Esophagus (tissue), 2 donors: ENCODE data around the gene FILIP1. TPM values are rescaled to one million over a fixed set of nuclear protein-coding genes. Genes with fewer than 3 reads are reported as not detected.
"Not testable (repeated sequence)": the region's sequence is repeated elsewhere in the genome, so short reads cannot be mapped to it uniquely, and the experiment has no call there.

ENCODE experiments used
- H3K27ac ChIP-seq, 2 donors: one replicate each; pipeline ENCODE4 v1.5.1; 2013; ENCODE audit warnings: low read depth in 2 of 2, mild to moderate bottlenecking in 2 of 2, inconsistent platforms in 1 of 2, low read length in 1 of 2, moderate library complexity in 1 of 2
- H3K27me3 ChIP-seq, 2 donors: one replicate each; pipeline ENCODE4 v1.6.1; 2013; ENCODE audit warnings: low read length in 2 of 2, control low read depth in 1 of 2, mild to moderate bottlenecking in 1 of 2; ENCODE audit not compliant: insufficient read depth in 2 of 2, control insufficient read depth in 1 of 2
- H3K36me3 ChIP-seq, 2 donors: one replicate each; pipeline ENCODE4 v1.6.1; 2013; ENCODE audit warnings: low read length in 1 of 2; ENCODE audit not compliant: control insufficient read depth in 2 of 2, insufficient read depth in 2 of 2
- H3K4me1 ChIP-seq, 2 donors: one replicate each; pipeline ENCODE4 v1.6.1; 2013; ENCODE audit warnings: low read length in 1 of 2; ENCODE audit not compliant: control insufficient read depth in 2 of 2, insufficient read depth in 2 of 2
- H3K4me3 ChIP-seq, 2 donors: one replicate each; pipeline ENCODE4 v1.5.1; 2013; ENCODE audit warnings: low read length in 2 of 2, mild to moderate bottlenecking in 2 of 2, low read depth in 1 of 2, moderate library complexity in 1 of 2
- H3K9me3 ChIP-seq, 2 donors: one replicate each; pipeline ENCODE4 v1.6.1; 2013; ENCODE audit warnings: mild to moderate bottlenecking in 2 of 2, low read depth in 1 of 2, low read length in 1 of 2, moderate library complexity in 1 of 2; ENCODE audit not compliant: control insufficient read depth in 2 of 2, insufficient read depth in 1 of 2
- WGBS, 2 donors: extraction: QIAGEN DNeasy Blood & Tissue Kit; methylation state at CpG; one replicate each; pipeline ENCODE4 v1.1.7; 2013; 5-methylcytosine and 5-hydroxymethylcytosine counted together
- polyA plus RNA-seq, 2 donors: library from polyadenylated mRNA; stranded (reverse); fragments of 200-250 nt; gene quantifications; one replicate each; pipeline ENCODE4 v1.2.3, GENCODE V29; 2013
- donor health status: healthy with polysubstance abuse.
- donor health status: Bipolar disorder and iron deficiency.

The FILIP1 gene
- polyA plus RNA-seq, 2 donors = 0.84 to 1.6 TPM

GRCh38 chr6:75418233-75418632 lies 75.4 kb downstream of the FILIP1 start:
- Histone ChIP-seq H3K27ac (no peak overlapping the region), H3K36me3 (no peaks in the 10 kb centered on the region), H3K4me3 (no peak overlapping the region), H3K9me3 (no peaks in the 10 kb centered on the region), H3K27me3 (no peaks in the 10 kb centered on the region), H3K4me1 (no peaks in the 10 kb centered on the region)

- Histone ChIP-seq H3K4me3 (no peak overlapping the region), H3K4me1 (no peaks in the 10 kb centered on the region), H3K9me3 (no peaks in the 10 kb centered on the region), H3K36me3 (no peaks in the 10 kb centered on the region), H3K27me3 (no peaks in the 10 kb centered on the region), H3K27ac (no peak overlapping the region)
- WGBS, 2 donors = 77 to 80% methylated on average over 1 of the region's 1 CpG
Observed at GRCh38 chr6:75416443-75416842, 77.2 kb downstream of the FILIP1 start.

GRCh38 chr6:75415804-75416203 lies 77.8 kb downstream of the FILIP1 start:
- Histone ChIP-seq H3K27ac (no peak overlapping the region), H3K27me3 (no peaks in the 10 kb centered on the region), H3K9me3 (no peaks in the 10 kb centered on the region), H3K36me3 (no peaks in the 10 kb centered on the region), H3K4me1 (no peaks in the 10 kb centered on the region), H3K4me3 (no peak overlapping the region)
- WGBS, 2 donors = 77 to 92% methylated on average over 1 of the region's 1 CpG

- Histone ChIP-seq H3K27ac (no peak overlapping the region), H3K9me3 (no peaks in the 10 kb centered on the region), H3K36me3 (no peaks in the 10 kb centered on the region), H3K4me1 (no peaks in the 10 kb centered on the region), H3K4me3 (no peak overlapping the region), H3K27me3 (no peaks in the 10 kb centered on the region)
- WGBS, 2 donors = 73 to 77% methylated on average over 4 of the region's 4 CpGs
Observed at GRCh38 chr6:75414445-75415021, 79.1 kb downstream of the FILIP1 start.

- Histone ChIP-seq H3K27me3 (no peaks in the 10 kb centered on the region), H3K4me3 (no peak overlapping the region), H3K36me3 (no peaks in the 10 kb centered on the region), H3K9me3 (no peaks in the 10 kb centered on the region), H3K4me1 (no peaks in the 10 kb centered on the region), H3K27ac (no peak overlapping the region)
- 62 to 78% methylated on average over 3 of the region's 3 CpGs for WGBS, 2 donors
Observed at GRCh38 chr6:75412969-75413662, 80.5 kb downstream of the FILIP1 start.

- not testable (repeated sequence) for H3K27ac ChIP-seq, H3K4me1 ChIP-seq, H3K36me3 ChIP-seq, H3K4me3 ChIP-seq, H3K27me3 ChIP-seq, H3K9me3 ChIP-seq
- WGBS, 2 donors = 91 to 96% methylated on average over 2 of the region's 2 CpGs
Observed at GRCh38 chr6:75410564-75410963, 83.0 kb downstream of the FILIP1 start.

GRCh38 chr6:75409928-75410327 lies 83.7 kb downstream of the FILIP1 start:
- Histone ChIP-seq H3K27me3 (no peaks in the 10 kb centered on the region), H3K27ac (no peak overlapping the region), H3K4me1 (no peaks in the 10 kb centered on the region), H3K9me3 (no peaks in the 10 kb centered on the region), H3K36me3 (no peaks in the 10 kb centered on the region), H3K4me3 (no peak overlapping the region)

GRCh38 chr6:75409286-75409685 lies 84.3 kb downstream of the FILIP1 start:
- H3K27me3 ChIP-seq = no peaks in the 10 kb centered on the region
- no peak overlapping the region for H3K27ac ChIP-seq
- H3K36me3 ChIP-seq = no peaks in the 10 kb centered on the region
- no peak overlapping the region for H3K4me3 ChIP-seq
- H3K9me3 ChIP-seq = no peaks in the 10 kb centered on the region
- H3K4me1 ChIP-seq = no peaks in the 10 kb centered on the region
- 55 to 59% methylated on average over 3 of the region's 3 CpGs for WGBS, 2 donors

- Histone ChIP-seq H3K4me3 (no peak overlapping the region), H3K27me3 (no peaks in the 10 kb centered on the region), H3K27ac (no peak overlapping the region), H3K36me3 (no peaks in the 10 kb centered on the region), H3K9me3 (no peaks in the 10 kb centered on the region), H3K4me1 (no peaks in the 10 kb centered on the region)
- WGBS, 2 donors = 73 to 79% methylated on average over 3 of the region's 3 CpGs
Observed at GRCh38 chr6:75403563-75404080, 90.0 kb downstream of the FILIP1 start.

- WGBS, 2 donors = 71 to 73% methylated on average over 3 of the region's 3 CpGs
- H3K36me3 ChIP-seq = no peaks in the 10 kb centered on the region
- H3K9me3 ChIP-seq = no peaks in the 10 kb centered on the region
- no peaks in the 10 kb centered on the region for H3K27me3 ChIP-seq
- no peaks in the 10 kb centered on the region for H3K4me1 ChIP-seq
- H3K4me3 ChIP-seq = no peak overlapping the region
- no peak overlapping the region for H3K27ac ChIP-seq
Observed at GRCh38 chr6:75402296-75402695, 91.3 kb downstream of the FILIP1 start.
